ENCODE measurements around the gene TIGAR. TPM values are rescaled to one million over a fixed set of nuclear protein-coding genes. Genes with fewer than 3 reads are reported as not detected.
A peak's percentile ranks its signal among the peaks of the same experiment; 100 is the strongest.

TIGAR gene
- total RNA-seq, 2 experiments from 2014 or later = 8.2 to 8.7 TPM

DNA sequence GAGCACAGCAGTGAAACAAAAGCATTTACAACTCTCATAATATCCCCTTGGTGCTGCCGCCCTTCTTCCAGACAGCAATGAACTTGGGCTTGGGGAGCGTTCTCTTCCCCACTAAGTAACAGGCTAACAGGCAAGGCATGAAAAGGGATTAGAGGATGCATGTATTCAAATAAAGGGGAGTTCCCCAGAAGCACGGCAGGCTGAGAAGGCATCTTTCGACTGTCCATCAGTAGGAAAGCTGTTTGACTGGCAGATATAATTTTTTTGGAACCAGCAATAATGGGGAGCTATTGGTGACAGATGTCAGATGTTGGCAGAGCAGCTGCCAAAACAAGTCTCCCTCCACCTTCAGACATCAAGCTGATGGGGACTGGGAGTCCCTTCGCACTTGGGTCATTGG, 9.2 kb upstream of the TIGAR start:
- POLR2A ChIA-PET = interaction anchor here (1.3 to 1.4 kb wide), 2 partner anchors 10 to 12 kb away, joined by 3 to 4 read pairs; no protein-coding TSS in a partner anchor
- H3K36me3 Mint-ChIP-seq (ENCODE audit: low read depth) = peaks cover 36% of the 10 kb centered on the region
- H3K9me3 Mint-ChIP-seq = no peaks in the 10 kb centered on the region
- intact Hi-C loops (cut with micrococcal nuclease) = no loop called here
- TF ChIP-seq, protein P1, sequence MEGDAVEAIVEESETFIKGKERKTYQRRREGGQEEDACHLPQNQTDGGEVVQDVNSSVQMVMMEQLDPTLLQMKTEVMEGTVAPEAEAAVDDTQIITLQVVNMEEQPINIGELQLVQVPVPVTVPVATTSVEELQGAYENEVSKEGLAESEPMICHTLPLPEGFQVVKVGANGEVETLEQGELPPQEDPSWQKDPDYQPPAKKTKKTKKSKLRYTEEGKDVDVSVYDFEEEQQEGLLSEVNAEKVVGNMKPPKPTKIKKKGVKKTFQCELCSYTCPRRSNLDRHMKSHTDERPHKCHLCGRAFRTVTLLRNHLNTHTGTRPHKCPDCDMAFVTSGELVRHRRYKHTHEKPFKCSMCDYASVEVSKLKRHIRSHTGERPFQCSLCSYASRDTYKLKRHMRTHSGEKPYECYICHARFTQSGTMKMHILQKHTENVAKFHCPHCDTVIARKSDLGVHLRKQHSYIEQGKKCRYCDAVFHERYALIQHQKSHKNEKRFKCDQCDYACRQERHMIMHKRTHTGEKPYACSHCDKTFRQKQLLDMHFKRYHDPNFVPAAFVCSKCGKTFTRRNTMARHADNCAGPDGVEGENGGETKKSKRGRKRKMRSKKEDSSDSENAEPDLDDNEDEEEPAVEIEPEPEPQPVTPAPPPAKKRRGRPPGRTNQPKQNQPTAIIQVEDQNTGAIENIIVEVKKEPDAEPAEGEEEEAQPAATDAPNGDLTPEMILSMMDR (IDR thresholded peaks at IDR 0.05) = no peak
- H3K4me1 Mint-ChIP-seq (ENCODE audit: low read depth) = no peaks in the 10 kb centered on the region
- CTCF ChIA-PET = no interaction called here
- no peak overlapping the region for H3K27ac Mint-ChIP-seq
- no peaks in the 10 kb centered on the region for H3K27me3 Mint-ChIP-seq
- ATAC-seq = no peak
- no peak overlapping the region for H3K4me3 Mint-ChIP-seq
- no peak for DNase-seq

DNA sequence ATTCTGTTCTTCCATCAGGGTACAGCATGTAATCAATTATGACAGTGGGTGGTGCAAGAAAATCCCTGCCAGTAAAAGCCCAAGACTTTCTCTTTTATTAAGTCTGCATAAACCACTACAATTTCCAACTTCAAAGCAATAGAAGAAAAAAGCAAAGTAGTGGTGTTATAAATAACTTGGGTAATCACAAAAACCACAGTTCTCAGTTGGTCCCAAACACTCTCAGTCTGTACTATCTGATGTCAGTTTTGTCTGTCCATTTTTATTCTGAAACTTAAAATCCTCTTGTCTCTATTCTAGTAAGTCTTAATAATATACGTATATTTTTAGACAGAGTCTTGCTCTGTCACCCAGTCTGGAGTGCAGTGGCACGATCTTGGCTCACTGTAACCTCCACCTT, 8.8 kb upstream of the TIGAR start:
- Mint-ChIP-seq H3K36me3 (ENCODE audit: low read depth) (peaks cover 34% of the 10 kb centered on the region), H3K9me3 (no peaks in the 10 kb centered on the region), H3K27me3 (no peaks in the 10 kb centered on the region), H3K4me1 (ENCODE audit: low read depth) (no peaks in the 10 kb centered on the region), H3K4me3 (no peak overlapping the region), H3K27ac (no peak overlapping the region)
- intact Hi-C loops (cut with micrococcal nuclease) = no loop called here
- POLR2A ChIA-PET = interaction anchor here (1.3 to 1.4 kb wide), 2 partner anchors 10 to 13 kb away, joined by 3 to 4 read pairs; no protein-coding TSS in a partner anchor
- DNase-seq = no peak
- TF ChIP-seq, protein P1 (IDR thresholded peaks at IDR 0.05) = no peak
- CTCF ChIA-PET = no interaction called here
- ATAC-seq = no peak

DNA sequence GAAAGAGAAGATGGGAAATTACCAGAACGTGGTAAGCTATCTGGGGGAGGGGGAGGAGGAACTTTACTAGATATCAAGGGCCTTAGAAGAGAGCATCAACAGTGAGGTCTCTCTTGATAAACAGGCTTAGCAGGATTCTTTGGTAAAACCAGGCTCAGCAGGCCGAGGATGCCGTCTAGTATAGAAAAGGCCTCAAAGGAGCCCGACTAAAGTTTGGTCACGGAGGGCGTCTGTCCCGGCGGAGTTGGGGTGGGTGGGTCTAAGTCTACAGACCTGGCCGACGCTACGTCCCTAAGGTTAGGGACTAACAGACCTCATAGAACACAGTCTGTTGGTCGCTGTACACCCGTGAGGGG, 538 bp upstream of the TIGAR start:
- DNase-seq (no peak), ATAC-seq (peak; percentile 33)
- Mint-ChIP-seq H3K9me3 (no peaks in the 10 kb centered on the region), H3K36me3 (ENCODE audit: low read depth) (peaks cover 12% of the 10 kb centered on the region), H3K27ac (peak overlapping the region; percentile 74), H3K27me3 (no peaks in the 10 kb centered on the region), H3K4me1 (ENCODE audit: low read depth) (peaks cover 30% of the 10 kb centered on the region), H3K4me3 (peak overlapping the region; percentile 88)
- TF ChIP-seq, protein P1 (IDR thresholded peaks at IDR 0.05) = no peak
- ChIA-PET CTCF (interaction anchor here (2.3 kb wide), 1 partner anchor 436 kb away, joined by 12 read pairs; no protein-coding TSS in a partner anchor), POLR2A (interaction anchor here (1.5 to 1.8 kb wide), 2 partner anchors 10 to 323 kb away, joined by 4 to 5 read pairs; no protein-coding TSS in a partner anchor)
- intact Hi-C loops (cut with micrococcal nuclease) = no loop called here

DNA sequence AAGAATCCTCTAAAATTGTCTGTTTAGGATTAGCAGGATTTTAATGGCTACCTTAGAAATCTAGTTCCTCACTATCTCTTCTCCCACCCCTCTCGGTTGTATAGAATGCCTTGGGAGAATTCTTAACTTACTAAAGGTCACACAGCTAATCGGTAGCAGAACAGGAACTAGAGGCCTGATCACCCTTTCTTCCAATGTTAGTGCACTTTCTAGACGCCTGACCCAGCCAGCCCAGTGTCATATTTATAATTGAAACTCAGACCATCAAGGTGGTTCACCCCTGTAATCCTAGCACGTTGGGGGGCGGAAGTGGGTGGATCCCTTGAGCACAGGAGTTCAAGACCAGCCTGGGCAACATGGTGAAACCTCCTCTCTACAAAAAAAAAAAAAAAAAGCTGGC, 1.7 kb downstream of the TIGAR start:
- POLR2A ChIA-PET = interaction anchor here (0.9 kb wide), 1 partner anchor 282 kb away, joined by 3 read pairs; no protein-coding TSS in a partner anchor
- CTCF ChIA-PET = interaction anchor here (0.6 to 2.3 kb wide), 5 partner anchors 16 to 438 kb away, joined by 3 to 12 read pairs (median 4); no protein-coding TSS in a partner anchor
- Mint-ChIP-seq H3K36me3 (ENCODE audit: low read depth) (peaks cover 12% of the 10 kb centered on the region), H3K27me3 (no peaks in the 10 kb centered on the region), H3K9me3 (no peaks in the 10 kb centered on the region), H3K4me1 (ENCODE audit: low read depth) (peaks cover 30% of the 10 kb centered on the region), H3K4me3 (peak overlapping the region; percentile 88), H3K27ac (no peak overlapping the region)
- intact Hi-C loops (cut with micrococcal nuclease) = no loop called here
- TF ChIP-seq, protein P1 (IDR thresholded peaks at IDR 0.05) = no peak
- DNase-seq = no peak
- ATAC-seq = no peak

DNA sequence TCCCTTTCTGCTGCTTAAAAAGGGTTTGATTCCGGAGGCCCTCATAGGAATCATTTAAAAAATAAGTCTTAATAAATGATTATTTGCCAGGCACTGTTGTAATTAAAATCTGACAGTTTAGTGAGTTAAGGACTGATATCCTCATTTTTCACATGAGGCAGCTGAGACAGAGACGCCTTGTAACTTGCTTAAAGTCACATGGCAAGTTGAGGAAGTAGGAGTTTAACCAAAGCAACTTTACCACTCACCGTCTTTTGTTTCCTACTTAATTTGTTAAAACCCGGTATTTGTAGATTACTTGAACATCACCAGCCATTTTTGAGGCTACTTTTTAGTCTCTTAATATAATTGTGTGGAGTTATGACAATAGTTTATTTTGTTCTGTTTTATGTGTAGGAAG, 2.4 kb downstream of the TIGAR start:
- Mint-ChIP-seq H3K4me3 (peak overlapping the region; percentile 31), H3K27ac (peak overlapping the region; percentile 3), H3K27me3 (no peaks in the 10 kb centered on the region), H3K36me3 (ENCODE audit: low read depth) (peaks cover 12% of the 10 kb centered on the region), H3K4me1 (ENCODE audit: low read depth) (peaks cover 30% of the 10 kb centered on the region), H3K9me3 (no peaks in the 10 kb centered on the region)
- ATAC-seq = no peak
- TF ChIP-seq, protein P1 (IDR thresholded peaks at IDR 0.05) = no peak
- ChIA-PET CTCF (no interaction called here), POLR2A (no interaction called here)
- no peak for DNase-seq
- intact Hi-C loops (cut with micrococcal nuclease) = no loop called here

Data from activated CD8-positive, alpha-beta T cell treated with anti-CD3 and anti-CD28 coated beads for 36 hours (primary cell).